ENCODE measurements around the gene PDE3A. TPM values are rescaled to one million over a fixed set of nuclear protein-coding genes. Genes with fewer than 3 reads are reported as not detected.
"Not testable (repeated sequence)": the region's sequence is repeated elsewhere in the genome, so short reads cannot be mapped to it uniquely, and the experiment has no call there.

Gene PDE3A
- total RNA-seq, 1 experiment from 2014 or later, result 29.0 TPM

GRCh38 chr12:20596061-20596460 is 227.7 kb downstream of the PDE3A start:
- in situ Hi-C loops (cut with HindIII; ENCODE audit: low pct_unique_long_range_greater_than_20kb, low sequenced_read_pairs), result no loop called here
- no peak for DNase-seq (ENCODE audit: low read depth, low spot score)

GRCh38 chr12:20599757-20600156 is 231.4 kb downstream of the PDE3A start:
- DNase-seq (ENCODE audit: low read depth, low spot score), result no peak

GRCh38 chr12:20601668-20602280 is 233.4 kb downstream of the PDE3A start:
- in situ Hi-C loops (cut with HindIII; ENCODE audit: low pct_unique_long_range_greater_than_20kb, low sequenced_read_pairs), result no loop called here
- peak; percentile 79 for DNase-seq (ENCODE audit: low read depth, low spot score)

More at GRCh38 chr12:20599757-20600156, 231.4 kb downstream of the PDE3A start:
- in situ Hi-C loops (cut with HindIII; ENCODE audit: low pct_unique_long_range_greater_than_20kb, low sequenced_read_pairs), result no loop called here

GRCh38 chr12:20602641-20603391 is 234.5 kb downstream of the PDE3A start:
- in situ Hi-C loops (cut with HindIII; ENCODE audit: low pct_unique_long_range_greater_than_20kb, low sequenced_read_pairs), result no loop called here

GRCh38 chr12:20604408-20605067 is 236.2 kb downstream of the PDE3A start:
- in situ Hi-C loops (cut with HindIII; ENCODE audit: low pct_unique_long_range_greater_than_20kb, low sequenced_read_pairs), result no loop called here
- no peak for DNase-seq (ENCODE audit: low read depth, low spot score)

More at GRCh38 chr12:20602641-20603391, 234.5 kb downstream of the PDE3A start:
- no peak for DNase-seq (ENCODE audit: low read depth, low spot score)

GRCh38 chr12:20615020-20615419 is 246.7 kb downstream of the PDE3A start:
- DNase-seq (ENCODE audit: low read depth, low spot score); in situ Hi-C loops (cut with HindIII; ENCODE audit: low pct_unique_long_range_greater_than_20kb, low sequenced_read_pairs): not testable (repeated sequence)

- in situ Hi-C loops (cut with HindIII; ENCODE audit: low pct_unique_long_range_greater_than_20kb, low sequenced_read_pairs), result no loop called here
- no peak for DNase-seq (ENCODE audit: low read depth, low spot score)
Measured at GRCh38 chr12:20616093-20616492, 247.8 kb downstream of the PDE3A start.

GRCh38 chr12:20620261-20620660 is 251.9 kb downstream of the PDE3A start:
- no peak for DNase-seq (ENCODE audit: low read depth, low spot score)
- in situ Hi-C loops (cut with HindIII; ENCODE audit: low pct_unique_long_range_greater_than_20kb, low sequenced_read_pairs), result no loop called here

- in situ Hi-C loops (cut with HindIII; ENCODE audit: low pct_unique_long_range_greater_than_20kb, low sequenced_read_pairs), result no loop called here
- peak; percentile 92 for DNase-seq (ENCODE audit: low read depth, low spot score)
Measured at GRCh38 chr12:20624718-20625117, 256.4 kb downstream of the PDE3A start.

- no peak for DNase-seq (ENCODE audit: low read depth, low spot score)
- in situ Hi-C loops (cut with HindIII; ENCODE audit: low pct_unique_long_range_greater_than_20kb, low sequenced_read_pairs), result no loop called here
Measured at GRCh38 chr12:20625531-20625930, 257.2 kb downstream of the PDE3A start.

GRCh38 chr12:20627001-20627588 is 258.8 kb downstream of the PDE3A start:
- DNase-seq (ENCODE audit: low read depth, low spot score), result no peak
- in situ Hi-C loops (cut with HindIII; ENCODE audit: low pct_unique_long_range_greater_than_20kb, low sequenced_read_pairs), result no loop called here

- in situ Hi-C loops (cut with HindIII; ENCODE audit: low pct_unique_long_range_greater_than_20kb, low sequenced_read_pairs), result no loop called here
- DNase-seq (ENCODE audit: low read depth, low spot score), result no peak
Measured at GRCh38 chr12:20628226-20628787, 260.0 kb downstream of the PDE3A start.

- in situ Hi-C loops (cut with HindIII; ENCODE audit: low pct_unique_long_range_greater_than_20kb, low sequenced_read_pairs), result no loop called here
- DNase-seq (ENCODE audit: low read depth, low spot score), result no peak
Measured at GRCh38 chr12:20628999-20629398, 260.7 kb downstream of the PDE3A start.

GRCh38 chr12:20629414-20630156 is 261.2 kb downstream of the PDE3A start:
- DNase-seq (ENCODE audit: low read depth, low spot score), result no peak
- in situ Hi-C loops (cut with HindIII; ENCODE audit: low pct_unique_long_range_greater_than_20kb, low sequenced_read_pairs), result no loop called here

GRCh38 chr12:20631711-20632110 is 263.4 kb downstream of the PDE3A start:
- in situ Hi-C loops (cut with HindIII; ENCODE audit: low pct_unique_long_range_greater_than_20kb, low sequenced_read_pairs), result no loop called here
- peak; percentile 77 for DNase-seq (ENCODE audit: low read depth, low spot score)

GRCh38 chr12:20641106-20641505 is 272.8 kb downstream of the PDE3A start:
- in situ Hi-C loops (cut with HindIII; ENCODE audit: low pct_unique_long_range_greater_than_20kb, low sequenced_read_pairs), result no loop called here
- DNase-seq (ENCODE audit: low read depth, low spot score), result no peak

- in situ Hi-C loops (cut with HindIII; ENCODE audit: low pct_unique_long_range_greater_than_20kb, low sequenced_read_pairs), result no loop called here
- no peak for DNase-seq (ENCODE audit: low read depth, low spot score)
Measured at GRCh38 chr12:20643822-20644221, 275.5 kb downstream of the PDE3A start.
